A549 (cell line): ENCODE results near the gene PRKN.

Experiments used
- KDM5A ChIP-seq: fragments of 200-600 bp; sonication (generic); IDR thresholded peaks from 2 replicates; pipeline ENCODE4 v1.6.1; 2016; ENCODE audit warnings: antibody characterized with exemption, mild to moderate bottlenecking
- MAFK ChIP-seq: fragments of 450-650 bp; IDR thresholded peaks from 2 replicates; pipeline ENCODE4 v1.6.1; 2014; ENCODE audit not compliant: partially characterized antibody
- MAZ ChIP-seq: fragments of 150-350 bp; IDR thresholded peaks from 2 replicates; pipeline ENCODE4 v1.6.1; 2014; ENCODE audit warnings: antibody characterized with exemption, low read depth, low read length, borderline replicate concordance
- NFE2L2 ChIP-seq: fragments of 150-350 bp; conservative IDR thresholded peaks from 2 replicates; pipeline ENCODE4 v1.6.1; 2014; ENCODE audit warnings: low read length
- POLR2A ChIP-seq: IDR thresholded peaks from 2 replicates; pipeline ENCODE4 v1.6.1; 2012; ENCODE audit warnings: mild to moderate bottlenecking, low read length
- POLR2AphosphoS2 ChIP-seq: conservative IDR thresholded peaks from 2 replicates; pipeline ENCODE4 v1.6.1; 2012; ENCODE audit warnings: low read length, improper control_type of control experiment, inconsistent platforms
- TFCP2L1 ChIP-seq: fragments of 250-450 bp; sonication (Bioruptor Pico); IDR thresholded peaks from 2 replicates; pipeline ENCODE4 v1.5.0; 2021; ENCODE audit warnings: mild to moderate bottlenecking
- TF ChIP-seq, protein P1 (sequence below): fragments of >200 bp; sonication (Bioruptor Twin); formaldehyde crosslinking; IDR thresholded peaks from 3 replicates; pipeline ENCODE4 v1.5.1; 2016
- TF ChIP-seq, protein P2 (sequence below): fragments of 450-650 bp; IDR thresholded peaks from 2 replicates; pipeline ENCODE4 v1.6.1; 2014; ENCODE audit warnings: antibody characterized with exemption
- TF ChIP-seq, protein P3 (sequence below): IDR thresholded peaks from 2 replicates; pipeline ENCODE4 v1.6.1; 2012; ENCODE audit warnings: low read depth, borderline replicate concordance

DNA sequence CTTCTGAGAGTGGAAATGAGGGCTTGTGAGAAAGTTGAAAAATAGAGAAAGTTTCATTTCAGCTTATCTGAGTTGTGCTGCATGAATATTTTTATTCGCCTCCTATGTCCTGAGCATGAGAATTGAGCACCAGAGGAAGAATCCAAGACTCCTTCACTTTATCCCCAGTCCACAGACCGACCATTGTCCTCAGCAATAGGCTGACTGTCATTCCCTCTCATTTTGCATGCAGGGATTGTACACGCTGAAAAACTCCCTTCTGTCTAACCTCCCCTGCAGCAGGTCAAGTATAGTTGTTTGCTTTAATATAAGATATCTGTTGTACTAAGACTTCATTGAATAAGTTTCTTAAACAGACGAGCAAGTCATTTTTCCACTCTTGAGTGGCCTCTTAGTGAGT lies 437.6 kb downstream of the PRKN start:
- TF ChIP-seq, protein P1, sequence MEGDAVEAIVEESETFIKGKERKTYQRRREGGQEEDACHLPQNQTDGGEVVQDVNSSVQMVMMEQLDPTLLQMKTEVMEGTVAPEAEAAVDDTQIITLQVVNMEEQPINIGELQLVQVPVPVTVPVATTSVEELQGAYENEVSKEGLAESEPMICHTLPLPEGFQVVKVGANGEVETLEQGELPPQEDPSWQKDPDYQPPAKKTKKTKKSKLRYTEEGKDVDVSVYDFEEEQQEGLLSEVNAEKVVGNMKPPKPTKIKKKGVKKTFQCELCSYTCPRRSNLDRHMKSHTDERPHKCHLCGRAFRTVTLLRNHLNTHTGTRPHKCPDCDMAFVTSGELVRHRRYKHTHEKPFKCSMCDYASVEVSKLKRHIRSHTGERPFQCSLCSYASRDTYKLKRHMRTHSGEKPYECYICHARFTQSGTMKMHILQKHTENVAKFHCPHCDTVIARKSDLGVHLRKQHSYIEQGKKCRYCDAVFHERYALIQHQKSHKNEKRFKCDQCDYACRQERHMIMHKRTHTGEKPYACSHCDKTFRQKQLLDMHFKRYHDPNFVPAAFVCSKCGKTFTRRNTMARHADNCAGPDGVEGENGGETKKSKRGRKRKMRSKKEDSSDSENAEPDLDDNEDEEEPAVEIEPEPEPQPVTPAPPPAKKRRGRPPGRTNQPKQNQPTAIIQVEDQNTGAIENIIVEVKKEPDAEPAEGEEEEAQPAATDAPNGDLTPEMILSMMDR, result no peak
- TF ChIP-seq, protein P2, sequence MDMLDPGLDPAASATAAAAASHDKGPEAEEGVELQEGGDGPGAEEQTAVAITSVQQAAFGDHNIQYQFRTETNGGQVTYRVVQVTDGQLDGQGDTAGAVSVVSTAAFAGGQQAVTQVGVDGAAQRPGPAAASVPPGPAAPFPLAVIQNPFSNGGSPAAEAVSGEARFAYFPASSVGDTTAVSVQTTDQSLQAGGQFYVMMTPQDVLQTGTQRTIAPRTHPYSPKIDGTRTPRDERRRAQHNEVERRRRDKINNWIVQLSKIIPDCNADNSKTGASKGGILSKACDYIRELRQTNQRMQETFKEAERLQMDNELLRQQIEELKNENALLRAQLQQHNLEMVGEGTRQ, result no peak
- TF ChIP-seq MAZ, result no peak
- TF ChIP-seq, protein P3, sequence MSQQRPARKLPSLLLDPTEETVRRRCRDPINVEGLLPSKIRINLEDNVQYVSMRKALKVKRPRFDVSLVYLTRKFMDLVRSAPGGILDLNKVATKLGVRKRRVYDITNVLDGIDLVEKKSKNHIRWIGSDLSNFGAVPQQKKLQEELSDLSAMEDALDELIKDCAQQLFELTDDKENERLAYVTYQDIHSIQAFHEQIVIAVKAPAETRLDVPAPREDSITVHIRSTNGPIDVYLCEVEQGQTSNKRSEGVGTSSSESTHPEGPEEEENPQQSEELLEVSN, result no peak
- no peak for TF ChIP-seq TFCP2L1 (CRISPR knock-in tag)
- TF ChIP-seq MAFK, result no peak
- no peak for TF ChIP-seq POLR2A
- no peak for TF ChIP-seq NFE2L2
- no peak for TF ChIP-seq KDM5A
- no peak for TF ChIP-seq POLR2AphosphoS2
